Spinal cord (tissue), 10 donors: ENCODE data around the gene LST1. TPM values are rescaled to one million over a fixed set of nuclear protein-coding genes. Genes with fewer than 3 reads are reported as not detected.

Experiments
- DNase-seq, 6 donors: peaks; one replicate each; pipeline versions ENCODE4 v3.0.0 to v3.0.0-alpha.2; 2013 to 2015; ENCODE audit warnings: low spot score in 6 of 6, low read depth in 4 of 6
- H3K27ac ChIP-seq: one replicate; pipeline ENCODE4 v1.5.1; 2013; ENCODE audit warnings: low read depth, low read length, control low read depth
- H3K27me3 ChIP-seq: one replicate; pipeline ENCODE4 v1.6.1; 2013; ENCODE audit warnings: low read length; ENCODE audit not compliant: control insufficient read depth, insufficient read depth
- H3K36me3 ChIP-seq: one replicate; pipeline ENCODE4 v1.6.1; 2013; ENCODE audit warnings: low read length; ENCODE audit not compliant: control insufficient read depth, insufficient read depth
- H3K4me1 ChIP-seq: one replicate; pipeline ENCODE4 v1.6.1; 2013; ENCODE audit warnings: low read length; ENCODE audit not compliant: control insufficient read depth, insufficient read depth
- H3K4me3 ChIP-seq: one replicate; pipeline ENCODE4 v1.5.1; 2013; ENCODE audit warnings: low read depth, low read length, control low read depth
- H3K9me3 ChIP-seq: one replicate; pipeline ENCODE4 v1.6.1; 2013; ENCODE audit warnings: low read length; ENCODE audit not compliant: control insufficient read depth, insufficient read depth
- WGBS: methylation state at CpG from one replicate; pipeline ENCODE4 v1.1.5; 2013; ENCODE audit warnings: missing lambda C conversion rate; ENCODE audit not compliant: insufficient coverage; 5-methylcytosine and 5-hydroxymethylcytosine counted together
- polyA plus RNA-seq, 2 donors: library from polyadenylated mRNA; unstranded; fragments of 120-200 nt; gene quantifications; one replicate each; pipeline ENCODE4 v1.2.1, GENCODE V29; 2013; ENCODE audit not compliant: insufficient read length in 2 of 2
- small RNA-seq: library from RNA; depleted of rRNA; stranded (forward); fragments of <200 nt; gene quantifications from one replicate; pipeline ENCODE3, GENCODE V24; 2014; ENCODE audit warnings: low replicate concordance
- total RNA-seq, 2 donors: library from RNA; depleted of rRNA in 1 of 2; stranded (reverse); fragments of 120-200 nt in 1 of 2; fragments of >200 nt in 1 of 2; gene quantifications; one replicate each; pipeline versions ENCODE4 v1.2.3 to v1.2.4, GENCODE V29; 2013 to 2014
- donor health status: healthy.

LST1 gene
- total and polyA plus RNA-seq, 4 donors, result 9.0 to 15.2 (median 11.7) TPM

DNA sequence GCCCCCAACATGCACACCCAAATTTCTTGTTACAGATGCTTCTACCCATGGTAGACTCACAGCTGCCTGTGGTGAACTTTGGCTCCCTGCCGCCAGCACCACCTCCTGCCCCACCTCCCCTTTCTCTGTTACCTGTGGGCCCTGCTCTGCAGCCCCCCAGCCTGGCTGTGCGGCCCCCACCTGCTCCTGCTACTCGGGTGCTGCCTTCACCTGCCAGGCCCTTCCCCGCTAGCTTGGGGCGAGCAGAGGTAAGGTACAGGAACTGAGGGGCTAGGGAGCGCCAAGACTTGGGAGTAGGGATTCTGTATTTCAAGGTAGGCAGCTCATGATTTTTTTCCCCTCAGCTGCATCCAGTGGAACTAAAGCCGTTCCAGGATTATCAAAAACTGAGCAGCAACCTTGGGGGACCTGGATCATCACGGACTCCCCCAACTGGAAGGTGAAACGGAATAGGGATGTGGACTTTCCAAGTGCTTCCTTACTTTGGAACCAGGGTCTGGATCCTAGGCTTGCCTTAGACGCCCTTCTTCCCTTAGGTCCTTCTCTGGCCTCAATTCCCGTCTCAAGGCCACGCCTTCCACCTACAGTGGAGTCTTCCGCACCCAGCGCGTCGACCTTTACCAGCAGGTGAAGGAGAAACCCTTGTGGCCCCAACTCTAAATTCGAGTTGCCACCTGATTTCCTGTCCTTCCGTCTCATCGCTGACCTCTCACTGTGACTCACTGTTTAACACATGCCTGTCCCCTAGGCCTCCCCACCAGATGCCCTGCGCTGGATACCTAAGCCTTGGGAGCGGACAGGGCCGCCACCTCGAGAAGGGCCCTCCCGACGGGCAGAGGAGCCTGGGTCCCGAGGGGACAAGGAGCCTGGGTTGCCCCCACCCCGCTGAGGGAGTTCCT is 50.9 kb downstream of the LST1 start:
- H3K4me1 ChIP-seq, result no peaks in the 10 kb centered on the region
- no peak overlapping the region for H3K4me3 ChIP-seq
- DNase-seq, result no peak
- WGBS, result 91% methylated on average over 21 of the region's 27 CpGs
- no peaks in the 10 kb centered on the region for H3K9me3 ChIP-seq
- no peak overlapping the region for H3K27ac ChIP-seq
- peaks cover 92% of the 10 kb centered on the region for H3K36me3 ChIP-seq
- H3K27me3 ChIP-seq, result no peaks in the 10 kb centered on the region

Small RNA genes lying within 50 kb of the gene (small RNA-seq; reads per million reads assigned to genes)
- gene MIR6832 (not detected), gene SNORA38 (7.8 reads per million, percentile 95 among the genes with 10 or more reads in this experiment), gene SNORD117 (281 reads per million, percentile 99 among the genes with 10 or more reads in this experiment), gene SNORD84 (not detected), gene UQCRHP1 (not detected)

Other genes starting within 250 kb of the LST1 start
Only the 30 nearest of the 35 such genes appear.
- gene MICA, start 182.7 kb upstream of the LST1 start, total RNA-seq, result 10 to 100 TPM in 1 of 2 donors, 1 to 10 TPM in 1; 5.9 to 23.6 TPM
- gene MICA, start 182.7 kb upstream of the LST1 start, polyA plus RNA-seq, result 1 to 10 TPM; 4.2 to 6.0 TPM
- gene MICB, start 88.1 kb upstream of the LST1 start, total RNA-seq, result 1 to 10 TPM; 1.9 to 2.8 TPM
- gene MICB, start 88.1 kb upstream of the LST1 start, polyA plus RNA-seq, result 1 to 10 TPM; 1.4 to 1.5 TPM
- gene MCCD1, start 57.3 kb upstream of the LST1 start, total RNA-seq, result not detected
- gene MCCD1, start 57.3 kb upstream of the LST1 start, polyA plus RNA-seq, result under 1 TPM in 1 of 2 donors, not detected in 1; 0.33 TPM
- 100 to 1,000 TPM; 242 to 404 TPM for gene DDX39B, start 44.3 kb upstream of the LST1 start, total RNA-seq
- gene DDX39B, start 44.3 kb upstream of the LST1 start, polyA plus RNA-seq, result 100 to 1,000 TPM; 428 to 496 TPM
- 10 to 100 TPM; 32.2 to 63.3 TPM for gene ATP6V1G2, start 39.7 kb upstream of the LST1 start, total RNA-seq
- gene ATP6V1G2, start 39.7 kb upstream of the LST1 start, polyA plus RNA-seq, result 100 to 1,000 TPM; 231 to 258 TPM
- gene NFKBIL1, start 38.7 kb upstream of the LST1 start, total RNA-seq, result 10 to 100 TPM in 1 of 2 donors, 1 to 10 TPM in 1; 9.8 to 24.4 TPM
- 10 to 100 TPM; 26.8 to 29.4 TPM for gene NFKBIL1, start 38.7 kb upstream of the LST1 start, polyA plus RNA-seq
- under 1 TPM in 1 of 2 donors, not detected in 1; 0.11 TPM for gene LTA, start 14.0 kb upstream of the LST1 start, total RNA-seq
- under 1 TPM; 0.22 to 0.27 TPM for gene LTA, start 14.0 kb upstream of the LST1 start, polyA plus RNA-seq
- gene TNF, start 10.7 kb upstream of the LST1 start, total RNA-seq, result under 1 TPM in 1 of 2 donors, not detected in 1; 0.39 TPM
- gene TNF, start 10.7 kb upstream of the LST1 start, polyA plus RNA-seq, result under 1 TPM in 1 of 2 donors, not detected in 1; 0.40 TPM
- gene LTB, start 3.9 kb upstream of the LST1 start, total RNA-seq, result 1 to 10 TPM in 1 of 2 donors, under 1 TPM in 1; 0.55 to 1.9 TPM
- under 1 TPM; 0.35 to 0.50 TPM for gene LTB, start 3.9 kb upstream of the LST1 start, polyA plus RNA-seq
- gene NCR3, start 6.7 kb downstream of the LST1 start, total RNA-seq, result not detected
- not detected for gene NCR3, start 6.7 kb downstream of the LST1 start, polyA plus RNA-seq
- 10 to 100 TPM; 35.5 to 55.0 TPM for gene AIF1, start 29.0 kb downstream of the LST1 start, total RNA-seq
- 10 to 100 TPM; 27.8 to 42.5 TPM for gene AIF1, start 29.0 kb downstream of the LST1 start, polyA plus RNA-seq
- gene PRRC2A, start 34.4 kb downstream of the LST1 start, total RNA-seq, result 10 to 100 TPM; 48.7 to 79.6 TPM
- gene PRRC2A, start 34.4 kb downstream of the LST1 start, polyA plus RNA-seq, result 100 to 1,000 TPM; 241 to 250 TPM
- gene BAG6, start 66.4 kb downstream of the LST1 start, total RNA-seq, result 100 to 1,000 TPM in 1 of 2 donors, 10 to 100 TPM in 1; 88.9 to 184 TPM
- 100 to 1,000 TPM; 249 to 255 TPM for gene BAG6, start 66.4 kb downstream of the LST1 start, polyA plus RNA-seq
- 1 to 10 TPM in 1 of 2 donors, under 1 TPM in 1; 0.40 to 5.7 TPM for gene APOM, start 69.6 kb downstream of the LST1 start, total RNA-seq
- gene APOM, start 69.6 kb downstream of the LST1 start, polyA plus RNA-seq, result 1 to 10 TPM; 6.7 to 9.5 TPM
- 10 to 100 TPM; 12.4 to 23.1 TPM for gene C6orf47, start 74.5 kb downstream of the LST1 start, total RNA-seq
- gene C6orf47, start 74.5 kb downstream of the LST1 start, polyA plus RNA-seq, result 10 to 100 TPM; 16.8 to 17.8 TPM
- gene GPANK1, start 78.7 kb downstream of the LST1 start, total RNA-seq, result 10 to 100 TPM in 1 of 2 donors, 1 to 10 TPM in 1; 9.1 to 15.3 TPM
- gene GPANK1, start 78.7 kb downstream of the LST1 start, polyA plus RNA-seq, result 10 to 100 TPM; 16.9 to 19.9 TPM
- gene CSNK2B, start 79.8 kb downstream of the LST1 start, total RNA-seq, result 100 to 1,000 TPM in 1 of 2 donors, 10 to 100 TPM in 1; 54.3 to 183 TPM
- 100 to 1,000 TPM; 213 to 215 TPM for gene CSNK2B, start 79.8 kb downstream of the LST1 start, polyA plus RNA-seq
- 1 to 10 TPM; 2.1 to 8.6 TPM for gene LY6G5B, start 83.7 kb downstream of the LST1 start, total RNA-seq
- 10 to 100 TPM; 17.6 to 35.6 TPM for gene LY6G5B, start 83.7 kb downstream of the LST1 start, polyA plus RNA-seq
- gene LY6G5C, start 94.8 kb downstream of the LST1 start, total RNA-seq, result 1 to 10 TPM in 1 of 2 donors, under 1 TPM in 1; 0.40 to 3.3 TPM
- 10 to 100 TPM in 1 of 2 donors, 1 to 10 TPM in 1; 8.5 to 13.1 TPM for gene LY6G5C, start 94.8 kb downstream of the LST1 start, polyA plus RNA-seq
- 10 to 100 TPM; 51.8 to 83.6 TPM for gene ABHD16A, start 117.0 kb downstream of the LST1 start, total RNA-seq
- 10 to 100 TPM; 72.0 to 85.8 TPM for gene ABHD16A, start 117.0 kb downstream of the LST1 start, polyA plus RNA-seq
- gene LY6G6F, start 120.6 kb downstream of the LST1 start, total RNA-seq, result under 1 TPM in 1 of 2 donors, not detected in 1; 0.30 TPM
- under 1 TPM in 1 of 2 donors, not detected in 1; 0.27 TPM for gene LY6G6F, start 120.6 kb downstream of the LST1 start, polyA plus RNA-seq
- 1 to 10 TPM; 1.1 to 6.6 TPM for gene LY6G6D, start 129.1 kb downstream of the LST1 start, total RNA-seq
- 1 to 10 TPM in 1 of 2 donors, under 1 TPM in 1; 0.51 to 2.3 TPM for gene LY6G6D, start 129.1 kb downstream of the LST1 start, polyA plus RNA-seq
- under 1 TPM in 1 of 2 donors, not detected in 1; 0.17 TPM for gene LY6G6C, start 135.5 kb downstream of the LST1 start, total RNA-seq
- gene LY6G6C, start 135.5 kb downstream of the LST1 start, polyA plus RNA-seq, result 1 to 10 TPM in 1 of 2 donors, under 1 TPM in 1; 0.71 to 1.2 TPM
- under 1 TPM in 1 of 2 donors, not detected in 1; 0.17 TPM for gene MPIG6B, start 137.1 kb downstream of the LST1 start, total RNA-seq
- 1 to 10 TPM in 1 of 2 donors, under 1 TPM in 1; 0.81 to 1.3 TPM for gene MPIG6B, start 137.1 kb downstream of the LST1 start, polyA plus RNA-seq
- gene DDAH2, start 143.0 kb downstream of the LST1 start, total RNA-seq, result 100 to 1,000 TPM in 1 of 2 donors, 10 to 100 TPM in 1; 62.9 to 207 TPM
- gene DDAH2, start 143.0 kb downstream of the LST1 start, polyA plus RNA-seq, result 100 to 1,000 TPM; 159 to 178 TPM
- 100 to 1,000 TPM in 1 of 2 donors, 10 to 100 TPM in 1; 96.3 to 322 TPM for gene CLIC1, start 150.3 kb downstream of the LST1 start, total RNA-seq
- gene CLIC1, start 150.3 kb downstream of the LST1 start, polyA plus RNA-seq, result 10 to 100 TPM; 73.5 to 87.1 TPM
- 10 to 100 TPM in 1 of 2 donors, 1 to 10 TPM in 1; 6.2 to 20.2 TPM for gene MSH5, start 153.7 kb downstream of the LST1 start, total RNA-seq
- 10 to 100 TPM; 18.9 to 38.8 TPM for gene MSH5, start 153.7 kb downstream of the LST1 start, polyA plus RNA-seq
- 1 to 10 TPM; 3.4 to 9.5 TPM for gene SAPCD1, start 176.4 kb downstream of the LST1 start, total RNA-seq
- gene SAPCD1, start 176.4 kb downstream of the LST1 start, polyA plus RNA-seq, result 10 to 100 TPM; 10.5 to 11.1 TPM
- gene VWA7, start 191.1 kb downstream of the LST1 start, total RNA-seq, result 1 to 10 TPM; 1.8 to 2.9 TPM
- gene VWA7, start 191.1 kb downstream of the LST1 start, polyA plus RNA-seq, result 1 to 10 TPM; 4.0 to 4.3 TPM
- gene VARS1, start 209.5 kb downstream of the LST1 start, total RNA-seq, result 10 to 100 TPM; 25.3 to 35.5 TPM
- 10 to 100 TPM; 66.1 to 70.6 TPM for gene VARS1, start 209.5 kb downstream of the LST1 start, polyA plus RNA-seq